GM21515 (cell line): ENCODE data around the gene GKN1.
"Not testable (repeated sequence)": the region's sequence is repeated elsewhere in the genome, so short reads cannot be mapped to it uniquely, and the experiment has no call there.

Experiments
- ATAC-seq: cut with Tn5 transposase; IDR thresholded peaks from one replicate; pipeline ENCODE4 v1.9.1; 2021; ENCODE audit not compliant: unreplicated experiment

GKN1 gene

DNA sequence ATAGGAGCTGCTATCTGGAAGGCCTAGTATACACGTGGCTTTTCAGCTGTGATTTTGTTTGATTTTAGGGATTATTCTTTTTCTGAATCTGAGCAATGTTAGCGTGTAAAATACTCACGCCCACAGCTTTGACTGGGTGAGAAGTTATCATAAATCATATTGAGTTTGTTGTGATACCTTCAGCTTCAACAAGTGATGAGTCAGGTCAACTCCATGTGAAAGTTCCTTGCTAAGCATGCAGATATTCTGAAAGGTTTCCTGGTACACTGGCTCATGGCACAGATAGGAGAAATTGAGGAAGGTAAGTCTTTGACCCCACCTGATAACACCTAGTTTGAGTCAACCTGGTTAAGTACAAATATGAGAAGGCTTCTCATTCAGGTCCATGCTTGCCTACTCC is at the start of gene GKN1:
TSS of gene GKN1 (plus strand) at position 386 of the 400 bp plus-strand sequence. CDS start 42 bp downstream, outside the sequence.
- ATAC-seq = no peak

DNA sequence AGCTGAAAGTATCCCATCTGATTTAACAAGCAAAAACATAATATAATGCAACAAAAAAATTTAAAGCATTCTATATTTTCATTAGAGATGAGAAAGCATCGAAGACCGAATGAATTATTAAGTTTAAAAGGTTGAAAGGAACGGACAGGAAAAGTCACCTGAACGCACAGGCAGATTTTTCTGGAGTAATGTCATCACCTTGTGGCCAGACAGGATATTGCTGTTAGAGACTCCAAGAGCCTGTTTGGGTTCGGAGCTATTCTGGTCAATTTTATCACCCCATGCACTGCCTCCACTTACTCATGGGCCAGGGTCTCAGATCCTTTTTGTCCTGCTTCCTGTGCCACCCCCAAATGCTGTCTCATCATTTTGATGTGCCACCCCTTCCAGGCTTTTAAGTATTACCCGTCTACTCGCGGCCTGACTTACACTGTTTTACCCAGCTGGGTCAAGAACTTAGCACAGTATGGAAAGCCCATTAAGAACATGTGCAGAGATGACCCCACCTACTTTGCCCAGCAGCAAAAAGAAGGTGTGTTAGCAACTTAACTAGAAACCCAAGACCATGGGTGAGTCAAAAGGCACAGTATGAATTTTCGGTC is 49.0 kb upstream of the GKN1 start:
- no peak for ATAC-seq

DNA sequence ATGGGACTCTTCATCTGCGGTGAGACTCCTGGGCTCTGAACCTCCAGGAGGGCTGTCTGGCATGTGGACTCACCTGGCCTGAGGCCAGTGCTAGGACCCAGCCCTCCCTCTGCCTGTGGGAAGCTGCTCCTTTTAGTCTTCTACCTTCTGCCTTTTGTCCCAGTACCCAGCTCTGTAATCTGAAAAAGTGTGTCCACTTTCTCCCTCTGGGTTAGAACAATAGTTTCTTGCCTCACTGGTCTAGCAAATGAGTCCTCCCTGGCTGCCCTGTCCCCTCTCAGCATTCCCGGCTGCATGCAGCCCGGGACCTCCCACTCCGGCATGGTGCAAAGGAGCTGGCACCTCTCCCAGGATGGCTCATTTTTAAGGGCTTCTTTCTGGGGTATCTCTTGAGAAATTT is 47.6 kb upstream of the GKN1 start:
- no peak for ATAC-seq

DNA sequence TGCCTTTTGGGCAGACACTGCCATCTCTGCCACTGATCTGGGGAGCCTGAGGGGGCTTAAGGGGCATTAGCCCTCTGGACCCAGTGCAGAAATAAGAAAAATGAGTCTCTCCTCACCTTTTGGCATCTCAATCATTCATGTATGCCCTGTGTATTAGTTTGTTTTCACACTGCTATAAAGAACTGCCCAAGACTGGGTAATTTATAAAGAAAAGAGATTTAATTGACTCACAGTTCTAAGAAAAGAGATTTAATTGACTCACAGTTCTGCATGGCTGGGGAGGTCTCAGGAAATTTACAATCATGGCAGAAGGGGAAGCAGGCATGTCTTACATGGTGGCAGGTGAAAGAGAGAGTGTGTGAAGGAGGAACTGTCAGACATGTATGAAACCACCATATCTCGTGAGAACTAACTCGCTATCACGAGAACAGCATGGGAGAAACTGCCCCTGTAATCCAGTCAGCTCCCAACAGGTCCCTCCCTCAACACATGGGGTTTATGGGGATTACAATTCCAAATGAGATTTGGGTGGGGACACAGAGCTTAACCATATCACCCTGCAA is 43.2 kb upstream of the GKN1 start:
- no peak for ATAC-seq

DNA sequence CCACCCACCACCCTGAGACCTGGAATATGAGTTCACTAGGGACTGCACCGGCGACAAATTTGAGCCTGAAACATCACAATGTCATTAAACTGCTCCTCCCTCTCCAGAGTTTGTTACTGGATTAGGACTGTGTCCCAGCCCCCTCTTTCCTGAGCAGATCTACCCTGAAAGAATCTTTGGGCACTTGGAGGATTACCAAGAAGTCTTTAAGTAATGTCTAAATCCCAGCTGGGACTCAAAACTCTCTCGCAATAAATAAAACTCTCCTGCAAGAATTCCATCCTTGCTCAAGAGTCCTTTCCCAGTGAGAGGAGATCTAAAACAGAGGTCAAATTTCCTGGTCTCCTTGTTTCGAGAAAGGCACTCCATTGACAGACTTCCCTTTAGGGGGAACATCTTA is 42.6 kb upstream of the GKN1 start:
- no peak for ATAC-seq

DNA sequence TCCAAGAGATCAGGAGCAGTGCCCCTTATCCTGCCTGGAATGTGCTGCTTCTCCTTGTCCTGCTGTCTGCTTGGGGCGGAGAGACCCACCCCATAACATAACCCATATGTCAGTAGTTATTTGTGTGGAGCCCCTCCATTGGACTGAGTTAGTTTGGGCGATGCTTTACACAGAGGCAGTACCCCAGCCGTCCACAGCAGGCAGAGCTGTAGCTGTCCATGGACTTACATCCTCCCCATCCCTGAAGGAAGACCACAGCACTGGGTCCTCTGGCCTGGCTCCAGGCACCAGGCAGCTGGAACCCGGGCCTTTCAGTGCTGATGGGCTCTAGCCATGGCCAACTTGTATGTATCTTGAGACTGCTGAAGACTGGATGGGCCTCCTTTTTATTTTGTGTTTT is 42.0 kb upstream of the GKN1 start:
- ATAC-seq = no peak

DNA sequence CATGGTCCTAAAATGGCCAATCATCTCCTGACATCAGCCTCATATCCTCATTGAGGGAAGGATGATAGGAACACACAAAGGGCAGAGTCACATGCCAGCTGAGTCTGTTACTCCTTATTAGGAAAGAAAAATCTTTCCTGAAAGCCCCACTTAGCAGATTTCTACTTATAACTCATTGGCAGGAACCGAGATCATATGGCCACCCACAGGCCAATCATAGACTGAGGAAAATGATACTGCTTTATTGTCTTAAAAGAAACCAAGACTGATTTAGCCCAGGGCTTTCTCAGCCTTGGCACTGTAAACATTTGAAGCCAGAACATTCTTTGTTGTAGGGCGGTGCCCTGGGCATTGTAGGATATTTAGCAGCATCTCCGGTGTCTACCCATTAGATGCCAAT is 40.4 kb upstream of the GKN1 start:
- ATAC-seq = no peak

DNA sequence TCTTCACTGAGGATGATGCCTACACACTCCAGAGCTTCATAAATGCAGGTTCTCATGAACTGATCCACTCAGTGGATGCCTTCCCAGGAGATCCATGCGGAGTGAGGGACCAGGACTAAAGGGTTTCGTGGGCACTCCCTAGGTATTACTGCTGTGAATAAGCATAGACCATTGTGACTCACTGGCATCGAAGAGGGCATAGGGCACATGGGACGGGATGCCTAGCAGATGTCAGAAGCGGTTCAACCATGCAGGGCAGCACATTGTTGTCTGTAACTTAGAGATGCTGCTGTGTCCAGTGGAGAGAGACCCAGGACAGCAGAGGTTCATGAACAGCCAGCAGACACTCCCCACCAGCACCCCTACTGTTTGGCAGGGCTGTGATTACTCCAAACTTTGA is 39.0 kb upstream of the GKN1 start:
- ATAC-seq = no peak

GRCh38 chr2:68936427-68936826 is 38.0 kb upstream of the GKN1 start:
- ATAC-seq = no peak

DNA sequence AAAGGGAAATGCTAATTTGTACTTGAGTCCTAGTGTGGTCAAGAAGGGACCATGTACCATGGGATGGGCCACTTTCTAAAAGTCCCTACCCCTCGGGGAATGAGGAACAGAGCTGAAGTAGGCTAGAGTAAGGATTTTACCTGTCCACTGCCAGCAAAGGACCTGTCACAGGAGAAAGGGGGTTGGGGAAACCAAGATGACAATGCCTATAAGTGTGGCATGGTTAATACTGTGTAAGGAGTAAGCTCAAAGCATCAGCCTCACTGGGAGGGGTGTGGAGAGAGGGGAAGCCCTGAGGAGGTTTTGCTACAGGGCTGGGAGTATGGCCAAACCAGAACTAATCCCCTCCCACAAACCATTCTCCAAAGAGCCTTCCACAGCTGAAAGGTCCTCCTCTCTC is 37.5 kb upstream of the GKN1 start:
- no peak for ATAC-seq

GRCh38 chr2:68937346-68938055 is 36.9 kb upstream of the GKN1 start:
- no peak for ATAC-seq

DNA sequence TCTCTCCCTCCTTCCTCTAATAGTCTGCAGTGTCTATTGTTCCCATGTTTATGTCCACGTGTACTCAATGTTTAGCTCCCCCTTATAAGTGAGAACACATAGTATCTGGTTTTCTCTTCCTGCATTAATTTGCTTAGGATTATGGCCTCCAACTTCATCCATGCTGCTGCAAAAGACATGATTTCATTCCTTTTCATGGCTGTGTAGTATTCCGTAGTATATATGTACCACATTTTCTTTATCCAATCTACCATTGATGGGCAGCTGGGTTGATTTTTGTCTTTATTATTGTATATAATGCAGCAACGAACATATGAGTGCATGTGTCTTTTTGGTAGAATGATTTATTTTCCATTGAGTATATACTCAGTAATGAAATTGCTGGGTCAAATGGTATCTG is 35.5 kb upstream of the GKN1 start:
- no peak for ATAC-seq

- ATAC-seq = no peak
Observed at GRCh38 chr2:68939962-68940361, 34.5 kb upstream of the GKN1 start.

- no peak for ATAC-seq
Observed at GRCh38 chr2:68940369-68940768, 34.1 kb upstream of the GKN1 start.

- no peak for ATAC-seq
Observed at GRCh38 chr2:68942827-68943226, 31.6 kb upstream of the GKN1 start.

DNA sequence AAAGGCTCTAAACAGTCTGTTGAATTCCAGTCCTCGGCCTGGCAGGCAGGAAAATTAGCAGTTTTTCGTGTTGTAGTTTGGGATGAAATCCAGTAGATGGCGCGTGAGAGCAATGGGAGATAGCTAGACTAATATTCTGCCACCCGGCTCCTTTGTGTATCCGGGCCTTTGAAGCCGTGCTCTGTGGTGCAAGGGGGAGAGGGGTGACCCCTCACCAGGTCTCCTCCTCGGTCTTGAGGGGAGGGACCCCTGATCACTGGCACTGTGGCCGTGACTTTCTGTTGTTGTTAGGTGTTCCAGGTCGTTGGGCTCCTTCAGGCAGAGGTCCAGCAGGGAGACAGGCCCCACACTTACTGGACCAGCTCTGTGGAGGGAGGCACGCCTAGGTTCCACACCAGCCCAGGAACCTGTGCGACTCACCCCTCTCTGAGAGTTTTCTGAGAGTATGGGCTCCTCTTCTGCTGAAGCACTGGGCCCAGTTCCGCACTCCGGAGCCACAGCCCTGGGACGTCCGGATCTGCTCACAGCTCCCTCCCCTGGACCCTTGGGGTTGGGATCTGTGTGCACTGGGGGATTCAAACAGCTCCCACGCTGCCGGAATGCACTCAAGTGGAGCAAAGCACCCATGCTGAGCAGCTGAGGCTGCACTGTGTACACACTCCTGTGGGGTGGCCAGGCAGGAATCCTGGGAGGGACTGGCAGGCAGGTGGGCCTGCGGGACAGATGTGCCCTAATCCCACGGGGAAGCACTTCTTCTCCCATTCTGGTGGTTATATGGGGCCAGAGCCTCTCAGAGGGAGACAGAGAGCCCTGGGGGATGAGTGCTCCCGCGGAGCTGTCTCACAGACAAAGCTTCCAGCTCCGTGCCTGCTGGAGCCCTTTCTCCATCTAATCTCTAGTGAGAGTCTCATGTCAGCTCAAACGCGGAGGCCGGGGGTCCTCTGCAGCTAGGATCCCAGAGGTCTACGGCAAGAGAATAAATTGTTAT is 30.6 kb upstream of the GKN1 start:
- ATAC-seq = peak; percentile 69

DNA sequence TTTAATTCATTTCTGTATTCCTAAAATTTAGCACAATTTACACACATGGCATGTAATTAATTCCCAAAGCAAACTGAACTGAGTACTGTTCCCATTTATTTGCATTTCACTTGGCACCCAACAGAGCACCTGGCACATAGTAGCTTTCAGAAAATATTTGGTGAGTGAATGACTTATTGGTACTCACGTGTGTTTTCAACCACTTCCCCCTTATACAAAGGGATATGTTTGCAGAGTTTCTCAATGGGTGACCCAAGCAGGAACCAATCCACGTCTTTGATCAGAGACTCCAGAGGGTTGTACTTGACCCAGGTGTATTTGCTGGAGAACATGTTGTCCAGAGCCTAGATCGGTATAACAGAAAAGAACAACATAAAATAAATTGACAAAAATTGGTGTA is 28.3 kb upstream of the GKN1 start:
- ATAC-seq = no peak

DNA sequence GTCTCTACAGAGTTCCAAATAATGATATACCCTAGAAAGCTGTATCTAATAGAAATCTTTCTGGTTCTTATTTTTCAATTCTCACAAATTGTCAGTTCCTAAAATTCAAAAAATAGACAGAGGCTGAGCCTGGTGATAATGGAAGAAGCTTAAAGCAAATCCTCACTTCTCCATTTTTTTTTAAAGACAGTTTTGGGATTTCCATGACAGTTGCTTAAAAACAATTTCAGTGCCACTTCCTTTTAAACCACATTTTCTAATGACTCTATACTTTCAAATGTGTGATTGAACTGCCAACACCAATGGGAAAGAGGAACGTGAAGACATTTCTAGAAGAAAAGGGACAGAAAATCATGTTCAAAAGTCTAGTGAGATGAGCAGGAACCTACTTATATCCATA is 25.7 kb upstream of the GKN1 start:
- no peak for ATAC-seq

DNA sequence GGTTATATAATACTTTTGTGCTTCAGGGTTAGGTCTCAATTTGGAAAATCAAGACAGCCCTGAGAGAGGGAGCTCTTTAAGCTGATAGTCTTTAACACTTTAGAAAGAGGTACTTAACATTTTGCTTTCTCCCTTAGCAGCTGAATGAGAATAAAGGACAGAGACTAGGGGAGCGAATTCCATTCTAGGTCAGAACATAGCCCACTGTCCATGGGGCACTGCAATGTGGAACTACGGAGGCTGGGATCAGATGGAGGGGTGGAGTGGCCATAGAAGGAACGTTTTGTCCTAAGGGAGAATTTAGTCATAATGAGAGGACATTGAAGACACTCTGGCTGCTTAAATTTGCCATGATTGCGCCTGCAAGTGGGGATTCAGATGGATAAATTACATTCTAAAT is 22.5 kb upstream of the GKN1 start:
- ATAC-seq = no peak

DNA sequence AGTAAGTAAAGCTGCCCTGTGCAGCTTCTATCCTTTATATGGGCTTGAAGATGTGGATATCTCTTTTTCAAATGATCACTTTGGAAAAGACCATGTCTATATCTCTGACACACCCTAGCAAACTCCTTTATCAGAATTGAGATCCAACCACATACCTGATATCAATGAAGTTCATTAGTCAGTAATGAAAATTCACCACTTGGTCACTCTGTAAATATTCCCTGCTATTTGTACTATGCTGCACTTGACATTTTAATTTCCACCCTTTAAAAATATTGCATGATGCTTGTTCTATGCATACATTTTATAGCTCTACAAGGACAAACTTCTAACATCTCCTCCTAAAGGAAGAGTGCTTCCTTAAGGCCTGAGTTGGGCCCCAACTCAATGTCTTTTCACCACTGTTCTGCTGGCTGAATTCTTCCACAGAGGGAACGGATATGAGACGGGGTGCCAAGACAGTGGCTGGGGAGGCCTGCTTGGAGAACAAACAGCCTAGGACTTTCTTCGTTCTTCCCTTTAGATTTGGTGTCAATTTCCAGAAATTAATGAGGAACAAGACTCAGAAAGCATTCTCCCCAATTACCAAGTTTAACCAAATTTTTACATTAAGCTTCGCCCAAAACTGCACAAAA is 21.4 kb upstream of the GKN1 start, which contains the start of gene GKN2:
TSS of gene GKN2 (minus strand) at position 7 of the 635 bp plus-strand sequence. CDS start 32 bp downstream, outside the sequence.
- no peak for ATAC-seq

DNA sequence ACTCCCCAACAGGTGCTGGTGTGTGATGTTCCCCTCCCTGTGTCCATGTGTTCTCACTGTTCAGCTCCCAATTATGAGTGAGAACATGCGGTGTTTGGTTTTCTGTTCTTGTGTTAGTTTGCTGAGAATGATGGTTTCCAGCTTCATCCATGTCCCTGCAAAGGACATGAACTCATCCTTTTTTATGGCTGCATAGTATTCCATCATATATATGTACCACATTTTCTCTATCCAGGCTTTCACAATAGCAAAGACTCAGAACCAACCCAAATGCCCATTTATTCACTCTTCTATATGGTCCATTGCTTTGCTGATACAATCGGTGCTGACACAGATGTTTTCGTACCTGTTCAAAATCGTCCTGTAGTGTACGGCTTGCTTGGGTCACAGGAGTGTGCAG is 19.0 kb upstream of the GKN1 start:
- ATAC-seq = not testable (repeated sequence)
